GM19240 (cell line): ENCODE results near the gene PPTC7.
"Not testable (repeated sequence)": the region's sequence is repeated elsewhere in the genome, so short reads cannot be mapped to it uniquely, and the experiment has no call there.

Experiments
- DNase-seq: peaks from one replicate; pipeline ENCODE4 v3.0.0; 2011; ENCODE audit warnings: low spot score; ENCODE audit not compliant: insufficient read length

Gene PPTC7, protein sequence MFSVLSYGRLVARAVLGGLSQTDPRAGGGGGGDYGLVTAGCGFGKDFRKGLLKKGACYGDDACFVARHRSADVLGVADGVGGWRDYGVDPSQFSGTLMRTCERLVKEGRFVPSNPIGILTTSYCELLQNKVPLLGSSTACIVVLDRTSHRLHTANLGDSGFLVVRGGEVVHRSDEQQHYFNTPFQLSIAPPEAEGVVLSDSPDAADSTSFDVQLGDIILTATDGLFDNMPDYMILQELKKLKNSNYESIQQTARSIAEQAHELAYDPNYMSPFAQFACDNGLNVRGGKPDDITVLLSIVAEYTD

DNA sequence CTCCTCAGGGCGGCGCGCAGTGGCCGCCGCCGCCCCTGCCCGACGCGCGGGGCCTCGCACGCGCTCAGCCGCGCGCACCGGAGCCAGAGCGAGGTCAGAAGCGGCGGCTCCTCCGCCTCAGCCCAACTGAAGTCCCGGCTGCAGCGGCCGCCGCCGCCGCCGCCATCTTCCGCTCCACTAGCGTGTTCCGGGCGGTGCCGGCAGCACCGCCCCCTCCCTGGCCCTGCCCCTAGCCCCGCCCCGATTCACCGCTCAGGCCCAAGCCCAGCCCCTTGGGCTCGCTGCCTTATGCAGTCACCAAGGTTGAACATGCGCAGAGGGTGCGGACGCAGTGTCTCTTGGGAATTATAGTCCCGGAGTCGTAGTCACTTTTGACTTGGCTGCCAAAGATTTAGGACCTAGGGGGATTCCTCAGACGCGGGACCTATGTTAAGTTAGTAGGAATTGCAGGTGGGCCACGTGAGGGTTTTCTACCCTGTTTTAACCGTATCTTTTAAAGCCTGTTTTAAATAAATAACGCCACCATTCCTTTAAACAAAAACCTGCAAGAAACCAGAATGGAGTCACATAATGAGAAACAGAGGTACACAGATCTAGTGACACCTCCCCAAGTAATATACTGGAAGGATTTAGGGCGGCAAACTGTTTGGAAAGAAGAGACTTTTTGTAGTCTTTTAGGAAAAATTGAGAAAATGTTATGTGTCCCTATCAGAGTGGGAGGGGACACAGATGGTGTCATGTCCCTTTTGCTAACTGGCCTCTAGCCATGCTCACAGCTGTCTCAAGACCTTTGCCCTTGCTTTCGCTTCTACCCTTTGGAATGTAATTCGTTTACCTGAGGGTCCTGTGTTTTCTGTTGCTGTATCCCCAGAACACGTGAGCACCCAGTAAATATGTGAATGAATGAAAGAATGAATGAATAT lies at the start of gene PPTC7:
Gene PPTC7, minus strand, starts transcription at position 182 of the 923 bp plus-strand sequence. CDS start 287 bp downstream, outside the sequence.
- DNase-seq = peak; percentile 68

DNA sequence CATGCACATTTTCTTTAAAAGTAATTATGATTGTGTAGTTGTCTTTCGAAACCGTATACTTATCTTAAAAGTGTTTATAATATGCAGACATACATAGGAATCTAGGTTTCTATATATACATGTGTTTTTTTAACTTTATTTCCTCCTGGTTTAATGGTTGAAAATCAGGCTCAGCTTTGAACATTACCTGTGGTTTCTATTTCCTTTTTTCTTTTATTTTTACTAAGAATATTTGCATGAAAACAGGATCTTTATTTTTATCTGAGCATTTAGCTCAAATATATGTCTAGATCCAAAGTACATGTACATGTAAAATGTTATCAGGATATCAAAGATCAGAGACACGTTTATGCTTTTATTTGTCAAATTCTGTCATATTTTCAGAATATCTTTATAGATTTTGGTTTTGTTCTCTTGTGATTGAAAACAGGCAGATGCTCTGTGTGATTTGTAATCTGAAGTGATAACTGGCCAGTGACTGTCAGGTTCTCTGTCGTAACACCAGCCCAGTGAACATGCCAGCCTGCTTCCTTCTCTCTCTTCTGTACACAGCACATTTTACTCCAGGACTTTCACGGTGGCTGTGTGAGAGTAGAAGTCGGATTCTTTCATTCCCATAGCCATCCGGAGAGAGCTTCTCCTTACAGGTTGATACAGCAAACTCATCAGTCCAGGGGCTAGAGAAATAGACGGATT lies 44.5 kb upstream of the PPTC7 start:
- DNase-seq = no peak

DNA sequence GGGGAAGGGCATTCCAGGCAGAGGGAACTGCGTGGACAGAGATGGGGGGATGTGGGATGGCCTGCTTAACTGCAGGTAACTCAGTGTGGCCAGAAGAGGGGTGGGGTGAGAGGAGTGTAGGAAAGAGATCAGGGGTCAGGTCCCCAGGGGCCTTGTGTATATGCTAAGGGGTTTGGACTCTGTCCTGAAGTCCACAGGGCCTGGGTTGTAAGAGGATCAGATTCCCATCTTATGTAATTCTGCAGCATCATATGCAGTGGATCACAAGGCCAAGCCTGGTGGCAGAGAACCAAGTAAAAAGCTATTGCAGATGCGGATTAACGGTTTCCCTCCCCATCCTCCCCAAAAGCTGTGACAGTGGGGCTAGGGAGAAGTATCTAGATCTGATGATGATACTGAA lies 39.5 kb upstream of the PPTC7 start:
- no peak for DNase-seq

DNA sequence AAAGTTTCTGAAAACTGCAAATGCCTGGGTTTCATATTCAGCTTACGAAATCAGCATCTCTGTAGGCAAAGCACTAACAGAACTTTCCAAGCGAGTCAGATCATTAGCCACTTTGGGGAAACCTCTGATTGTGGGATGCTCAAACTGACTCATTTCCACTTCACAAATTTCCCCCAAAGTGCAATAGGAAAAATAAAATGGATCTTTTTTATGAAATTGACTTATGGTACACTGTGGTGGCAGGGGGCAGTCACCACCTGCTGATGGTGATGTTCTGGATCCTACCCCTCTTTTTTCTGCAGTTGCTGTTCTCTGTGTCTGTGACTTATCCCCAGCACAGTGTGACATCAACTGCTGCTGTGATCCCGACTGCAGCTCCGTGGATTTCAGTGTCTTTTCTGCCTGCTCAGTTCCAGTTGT lies 36.4 kb upstream of the PPTC7 start:
- no peak for DNase-seq

- no peak for DNase-seq
These were observed 33.5 kb upstream of the PPTC7 start for GRCh38 chr12:110616471-110617115.

DNA sequence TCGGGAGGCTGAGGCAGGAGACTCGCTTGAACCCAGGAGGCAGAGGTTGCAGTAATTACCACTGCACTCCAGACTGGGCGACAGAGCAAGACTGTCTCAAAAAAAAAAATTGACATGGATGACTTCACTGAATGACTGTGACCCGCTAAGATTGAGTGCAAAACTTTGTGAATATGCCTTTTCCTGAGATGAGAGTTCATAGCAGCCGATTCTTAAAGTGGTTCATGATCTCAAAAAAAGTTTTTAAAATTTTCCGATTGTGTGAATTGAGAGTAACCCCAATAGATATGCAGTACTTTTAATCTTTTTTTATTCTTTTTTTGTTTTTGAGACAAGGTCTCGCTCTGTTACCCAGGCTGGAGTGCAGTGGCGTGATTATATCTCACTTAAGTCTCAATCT lies 32.1 kb upstream of the PPTC7 start:
- DNase-seq = no peak

- peak; percentile 77 for DNase-seq
These were observed 30.9 kb upstream of the PPTC7 start, which contains the start of gene TCTN1 for GRCh38 chr12:110613771-110614684. Gene TCTN1 (plus strand): TSS chr12:110614129. CDS start chr12:110614183, 54 bp downstream.

- DNase-seq = no peak
These were observed 30.1 kb upstream of the PPTC7 start for GRCh38 chr12:110613071-110613770.

DNA sequence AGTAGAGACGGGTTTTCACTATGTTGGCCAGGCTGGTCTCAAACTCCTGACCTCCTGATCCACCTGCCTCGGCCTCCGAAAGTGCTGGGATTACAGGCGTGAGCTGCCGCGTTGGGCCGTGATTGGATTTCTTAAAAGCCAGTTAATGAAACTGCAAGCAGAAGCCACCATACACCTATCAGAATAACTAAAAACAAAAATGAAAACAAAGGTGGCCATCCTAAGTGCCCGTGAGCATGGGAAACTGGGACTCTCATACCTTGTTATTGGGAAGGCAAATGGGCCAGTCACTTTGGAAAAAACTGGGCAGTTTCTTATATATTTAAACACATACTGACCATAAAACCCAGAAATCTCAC lies 23.1 kb upstream of the PPTC7 start:
- DNase-seq = no peak

DNA sequence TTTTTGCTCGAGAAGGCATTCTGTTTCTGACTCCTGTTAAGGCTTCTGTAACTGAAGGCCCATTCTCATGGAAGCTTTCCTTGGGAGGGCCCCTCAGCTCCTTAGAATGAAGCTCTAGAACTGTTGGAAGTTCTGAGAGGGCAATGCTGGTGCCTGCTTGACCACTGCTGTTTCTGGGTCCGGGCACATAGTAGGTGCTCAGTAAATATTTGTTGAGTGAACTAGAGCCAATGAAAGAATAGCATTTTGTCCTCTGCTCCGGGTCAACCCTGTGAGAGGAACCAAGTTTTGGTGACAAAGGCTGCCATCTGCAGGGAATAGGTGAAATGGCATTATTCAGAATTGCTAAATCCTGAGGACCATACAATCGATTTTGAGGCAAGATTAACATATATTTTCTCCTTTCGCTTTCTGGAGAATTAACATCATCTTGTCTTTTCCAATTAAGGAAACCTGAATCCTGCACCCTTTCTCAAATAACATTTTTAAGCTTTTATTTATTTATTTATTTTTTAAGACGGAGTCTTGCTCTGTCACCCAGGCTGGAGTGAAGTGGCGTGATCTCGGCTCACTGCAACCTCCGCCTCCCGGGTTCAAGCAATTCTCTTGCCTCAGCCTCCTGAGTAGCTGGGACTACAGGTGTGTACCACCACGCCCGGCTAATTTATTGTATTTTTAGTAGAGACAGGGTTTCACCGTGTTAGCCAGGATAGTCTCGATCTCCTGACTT lies 19.1 kb upstream of the PPTC7 start:
- DNase-seq = not testable (repeated sequence)

- DNase-seq = no peak
These were observed 17.1 kb upstream of the PPTC7 start for GRCh38 chr12:110600254-110600653.

DNA sequence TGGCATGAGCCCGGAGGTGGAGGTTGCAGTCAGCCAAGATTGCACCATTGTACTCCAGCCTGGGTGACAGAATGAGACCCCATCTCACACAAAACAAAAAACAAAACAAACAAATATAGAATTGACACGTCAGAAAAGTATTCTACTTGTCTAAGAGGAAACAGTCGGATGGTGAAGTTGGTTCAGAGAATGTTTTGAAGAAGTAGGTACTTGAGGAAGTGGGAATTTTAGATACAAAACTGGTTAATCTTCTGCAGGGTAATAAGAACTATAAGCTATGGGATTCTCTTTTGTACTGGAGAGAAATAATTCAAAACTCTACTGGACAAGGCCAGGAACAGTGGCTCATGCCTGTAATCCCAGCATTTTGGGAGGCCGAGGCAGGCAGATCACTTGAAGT lies 16.2 kb upstream of the PPTC7 start:
- no peak for DNase-seq

- no peak for DNase-seq
These were observed 14.8 kb upstream of the PPTC7 start for GRCh38 chr12:110597885-110598284.

- not testable (repeated sequence) for DNase-seq
These were observed 9.8 kb upstream of the PPTC7 start for GRCh38 chr12:110592919-110593318.

DNA sequence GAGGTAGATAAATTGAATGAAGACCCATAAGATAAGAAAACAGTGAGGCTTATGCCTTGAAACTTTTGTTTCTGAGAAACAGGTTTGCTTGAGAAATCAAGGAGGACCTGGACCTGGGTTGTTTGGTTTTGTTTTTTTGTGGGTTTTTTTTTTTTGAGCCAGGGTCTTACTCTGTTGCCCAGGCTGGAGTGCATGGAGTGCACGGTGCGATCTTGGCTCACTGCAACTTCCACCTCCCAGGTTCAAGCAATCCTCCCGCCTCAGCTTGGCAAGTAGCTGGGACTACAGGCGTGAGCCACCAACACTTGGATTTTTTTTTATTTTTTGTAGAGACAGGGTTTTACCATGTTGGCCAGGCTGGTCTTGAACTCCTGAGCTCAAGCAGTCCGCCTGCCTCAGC lies 9.0 kb upstream of the PPTC7 start:
- no peak for DNase-seq

- no peak for DNase-seq
These were observed 8.4 kb upstream of the PPTC7 start for GRCh38 chr12:110591451-110592051.

DNA sequence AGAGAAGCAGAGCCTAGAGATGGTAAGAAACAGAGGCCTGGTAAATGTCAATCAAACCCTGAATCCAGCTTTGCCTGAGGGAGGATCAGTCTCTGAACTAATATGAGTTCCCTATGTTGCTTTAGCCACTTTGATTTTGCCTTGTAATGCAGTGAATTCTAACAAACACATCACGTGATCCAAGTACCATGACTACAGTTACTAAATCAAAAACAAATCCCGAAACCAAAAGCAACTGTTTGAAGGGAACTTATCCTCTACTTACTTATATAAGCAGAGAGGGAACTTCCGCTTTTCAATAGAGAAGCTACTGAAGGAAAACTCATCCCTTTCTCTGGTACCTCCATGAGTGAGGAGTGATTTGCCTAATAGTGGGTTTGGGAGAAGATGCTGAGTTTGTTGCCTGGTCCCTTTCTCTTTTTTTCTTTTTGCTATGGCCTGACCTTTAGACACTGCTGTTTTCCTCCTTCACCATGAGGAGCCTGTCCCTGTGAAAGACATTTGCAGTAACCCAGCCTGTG lies 7.7 kb upstream of the PPTC7 start:
- DNase-seq = no peak

GRCh38 chr12:110590059-110590458 lies 6.9 kb upstream of the PPTC7 start:
- no peak for DNase-seq
